ENCODE measurements around the gene ZC3HAV1. TPM values are rescaled to one million over a fixed set of nuclear protein-coding genes. Genes with fewer than 3 reads are reported as not detected.
A peak's percentile ranks its signal among the peaks of the same experiment; 100 is the strongest.

The ZC3HAV1 gene
- total and polyA plus RNA-seq, 2 of the 13 experiments (the other 11 are each of a cell fraction or from before 2014, with no cell fraction given), result 12.7 to 23.7 TPM

DNA sequence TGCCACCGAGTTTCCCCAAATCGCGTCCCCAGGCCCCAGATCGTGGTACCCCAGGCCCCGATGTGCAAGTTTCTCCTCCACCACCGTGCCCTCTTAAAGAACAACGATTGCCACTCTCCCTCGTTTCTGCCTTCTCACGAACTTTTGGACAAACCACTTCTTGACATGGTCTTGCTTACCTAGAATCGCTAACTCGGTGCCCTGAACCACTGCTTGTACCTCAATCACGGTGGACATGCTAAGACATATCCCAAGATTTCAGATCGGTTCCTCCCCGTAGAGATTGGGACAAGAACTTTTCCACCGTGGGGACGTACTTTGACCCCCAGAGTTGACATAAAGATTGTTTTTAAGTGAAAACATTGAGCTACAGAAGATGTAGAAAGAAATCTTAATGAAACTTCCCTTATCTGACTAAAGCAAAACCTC lies 477 bp upstream of the ZC3HAV1 start (continued):
- TF ChIP-seq, protein P1, sequence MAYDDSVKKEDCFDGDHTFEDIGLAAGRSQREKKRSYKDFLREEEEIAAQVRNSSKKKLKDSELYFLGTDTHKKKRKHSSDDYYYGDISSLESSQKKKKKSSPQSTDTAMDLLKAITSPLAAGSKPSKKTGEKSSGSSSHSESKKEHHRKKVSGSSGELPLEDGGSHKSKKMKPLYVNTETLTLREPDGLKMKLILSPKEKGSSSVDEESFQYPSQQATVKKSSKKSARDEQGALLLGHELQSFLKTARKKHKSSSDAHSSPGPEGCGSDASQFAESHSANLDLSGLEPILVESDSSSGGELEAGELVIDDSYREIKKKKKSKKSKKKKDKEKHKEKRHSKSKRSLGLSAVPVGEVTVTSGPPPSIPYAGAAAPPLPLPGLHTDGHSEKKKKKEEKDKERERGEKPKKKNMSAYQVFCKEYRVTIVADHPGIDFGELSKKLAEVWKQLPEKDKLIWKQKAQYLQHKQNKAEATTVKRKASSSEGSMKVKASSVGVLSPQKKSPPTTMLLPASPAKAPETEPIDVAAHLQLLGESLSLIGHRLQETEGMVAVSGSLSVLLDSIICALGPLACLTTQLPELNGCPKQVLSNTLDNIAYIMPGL (CRISPR knock-in tag; IDR thresholded peaks at IDR 0.05; ENCODE audit: borderline replicate concordance in 1 of 2, low read depth in 1 of 2), result no peak
- TF ChIP-seq MLLT10 (CRISPR knock-in tag; IDR thresholded peaks at IDR 0.05) (no peak), SRSF1 (optimal IDR thresholded peaks at IDR 0.05; ENCODE audit: low read depth, low read length) (no peak), XRCC5 (optimal IDR thresholded peaks at IDR 0.05; ENCODE audit: low read length) (no peak), CREB1 (IDR thresholded peaks at IDR 0.05) (no peak), CREB1 (CRISPR knock-in tag; IDR thresholded peaks at IDR 0.05) (peak; percentile 7; the same call in 1 of the 2 replicates)
- TF ChIP-seq, protein P2, sequence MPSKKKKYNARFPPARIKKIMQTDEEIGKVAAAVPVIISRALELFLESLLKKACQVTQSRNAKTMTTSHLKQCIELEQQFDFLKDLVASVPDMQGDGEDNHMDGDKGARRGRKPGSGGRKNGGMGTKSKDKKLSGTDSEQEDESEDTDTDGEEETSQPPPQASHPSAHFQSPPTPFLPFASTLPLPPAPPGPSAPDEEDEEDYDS (CRISPR knock-in tag; IDR thresholded peaks at IDR 0.05), result no peak

DNA sequence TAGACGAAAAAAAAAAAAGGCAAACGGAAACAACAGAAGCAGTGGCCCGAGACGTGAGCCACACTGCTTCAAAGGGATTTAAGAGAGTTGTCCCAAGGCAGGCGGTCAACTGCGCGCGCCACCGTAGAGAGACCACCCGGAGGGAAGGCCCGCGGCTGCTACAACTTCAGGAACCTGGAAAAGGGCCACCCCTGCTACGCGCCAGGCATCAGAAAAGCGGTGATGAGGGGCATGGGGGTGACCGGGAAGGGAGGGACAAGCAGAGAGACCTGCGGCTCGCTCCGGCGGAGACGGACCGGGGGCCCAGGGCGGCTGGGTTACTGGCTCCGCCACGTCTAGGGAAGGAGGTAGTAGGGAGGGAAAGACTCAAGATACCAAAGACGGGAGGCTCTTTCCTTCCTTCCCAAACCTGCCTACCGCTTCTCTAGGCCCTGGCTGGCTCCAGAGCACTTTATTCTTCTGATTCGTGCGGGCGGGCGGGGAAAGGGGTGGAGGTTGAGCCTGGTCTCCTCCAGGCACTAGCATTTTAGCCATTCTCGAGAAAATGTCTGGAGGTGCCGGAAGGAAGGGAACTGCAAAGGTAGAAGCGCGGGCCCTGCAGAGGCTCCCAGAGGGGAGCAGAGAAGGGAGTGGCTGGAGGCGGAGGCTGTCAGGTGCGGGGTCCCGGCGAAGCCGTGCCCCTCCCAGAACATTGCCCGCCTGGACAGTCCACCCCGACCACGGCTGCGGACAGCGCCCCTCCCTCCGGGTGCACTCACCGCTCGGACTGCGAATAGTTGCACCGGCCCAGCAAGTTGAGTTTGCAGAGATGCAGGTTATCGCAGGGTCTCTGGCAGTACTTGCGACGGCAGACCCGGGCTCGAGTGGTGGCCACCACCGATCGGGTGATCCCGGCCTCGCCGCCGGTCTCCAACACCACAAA lies 993 bp downstream of the ZC3HAV1 start:
- in situ Hi-C loops (cut with HindIII; ENCODE audit: extremely low pct_ligation_motif_present, low pct_unique_long_range_greater_than_20kb), result no loop called here
- no peaks in the 10 kb centered on the region for H3K9me3 ChIP-seq (ENCODE audit: low read length)
- FAIRE-seq, result no peak
- peak overlapping the region; percentile 72 to 91 (median 80) for H3K4me3 ChIP-seq (replicated peaks in 1 of 3; ENCODE audit: insufficient read depth in 1 of 3, low read depth in 2 of 3, low read length in 3 of 3)
- H2AFZ ChIP-seq (ENCODE audit: low read length), result no peak overlapping the region
- H3K36me3 ChIP-seq (replicated peaks in 1 of 2; ENCODE audit: control insufficient read depth in 1 of 2, insufficient read depth in 2 of 2, low read length in 2 of 2), result no peaks in the 10 kb centered on the region
- 1% methylated on average over 39 of the region's 61 CpGs for WGBS (ENCODE audit: low lambda C conversion rate)
- peak overlapping the region; percentile 97 for H3K4me2 ChIP-seq (ENCODE audit: low read depth, low read length)
- H3K79me2 ChIP-seq (ENCODE audit: insufficient read depth, low read length), result peaks cover 49% of the 10 kb centered on the region
- no peak for DNase-seq (ENCODE audit: low spot score)
- H3K27ac ChIP-seq (ENCODE audit: extremely low read length, insufficient read depth, low read length), result peak overlapping the region; percentile 91
- no peaks in the 10 kb centered on the region for H4K20me1 ChIP-seq (ENCODE audit: insufficient read depth, low read length)
- no peaks in the 10 kb centered on the region; a peak in 1 of 5 replicates for H3K27me3 ChIP-seq (ENCODE audit: control insufficient read depth in 1 of 2, insufficient read depth in 2 of 2, low read length in 2 of 2)
- peak; percentile 63 for ATAC-seq
- no TSS peak for BruUV-seq (replicated peaks)
- intact Hi-C loops (cut with micrococcal nuclease; ENCODE audit: unreplicated experiment), result loop anchor here (1.0 to 10.0 kb wide), 3 partner anchors 9 to 236 kb away; partner anchors contain the start of genes FMC1 and UBN2
- peaks cover 79% of the 10 kb centered on the region for H3K4me1 ChIP-seq (ENCODE audit: insufficient read depth, low read length)
- CTCF ChIA-PET (ENCODE audit: low intra/inter-chr PET ratio, low total read pairs), result no interaction called here
- POLR2A ChIA-PET, result no interaction called here
- peak overlapping the region; percentile 77 for H3K9ac ChIP-seq (ENCODE audit: insufficient read depth, low read depth, low read length)
- TF ChIP-seq ZSCAN22 (CRISPR knock-in tag; IDR thresholded peaks at IDR 0.05) (no peak), ZNF891 (CRISPR knock-in tag; IDR thresholded peaks at IDR 0.05) (no peak), ZNF496 (CRISPR knock-in tag; IDR thresholded peaks at IDR 0.05; ENCODE audit: insufficient replicate concordance) (no peak), KAT7 (CRISPR knock-in tag; IDR thresholded peaks at IDR 0.05; ENCODE audit: borderline replicate concordance) (no peak), ZNF749 (CRISPR knock-in tag; IDR thresholded peaks at IDR 0.05; ENCODE audit: borderline replicate concordance) (peak; percentile 24; the same call in 1 of the 2 replicates), ZNF558 (CRISPR knock-in tag; IDR thresholded peaks at IDR 0.05; ENCODE audit: borderline replicate concordance) (0 out of 2 replicates have a peak, but pooled peaks have one; percentile 39), ZNF383 (CRISPR knock-in tag; IDR thresholded peaks at IDR 0.05; ENCODE audit: borderline replicate concordance) (no peak), KDM3A (CRISPR knock-in tag; IDR thresholded peaks at IDR 0.05; ENCODE audit: low read depth) (no peak), ELF1 (CRISPR knock-in tag; IDR thresholded peaks at IDR 0.05) (no peak), SETDB1 (CRISPR knock-in tag; IDR thresholded peaks at IDR 0.05; ENCODE audit: borderline replicate concordance) (no peak), ZNF441 (CRISPR knock-in tag; IDR thresholded peaks at IDR 0.05; ENCODE audit: borderline replicate concordance) (no peak)
- TF ChIP-seq, protein P3, sequence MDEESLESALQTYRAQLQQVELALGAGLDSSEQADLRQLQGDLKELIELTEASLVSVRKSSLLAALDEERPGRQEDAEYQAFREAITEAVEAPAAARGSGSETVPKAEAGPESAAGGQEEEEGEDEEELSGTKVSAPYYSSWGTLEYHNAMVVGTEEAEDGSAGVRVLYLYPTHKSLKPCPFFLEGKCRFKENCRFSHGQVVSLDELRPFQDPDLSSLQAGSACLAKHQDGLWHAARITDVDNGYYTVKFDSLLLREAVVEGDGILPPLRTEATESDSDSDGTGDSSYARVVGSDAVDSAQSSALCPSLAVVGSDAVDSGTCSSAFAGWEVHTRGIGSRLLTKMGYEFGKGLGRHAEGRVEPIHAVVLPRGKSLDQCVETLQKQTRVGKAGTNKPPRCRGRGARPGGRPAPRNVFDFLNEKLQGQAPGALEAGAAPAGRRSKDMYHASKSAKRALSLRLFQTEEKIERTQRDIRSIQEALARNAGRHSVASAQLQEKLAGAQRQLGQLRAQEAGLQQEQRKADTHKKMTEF (CRISPR knock-in tag; IDR thresholded peaks at IDR 0.05), result no peak
